ENCODE results near the gene SLC46A1.

Gene SLC46A1

GRCh38 chr17:28402844-28403243 lies 3.2 kb downstream of the SLC46A1 start:
- Mint-ChIP-seq H3K27me3 (ENCODE audit: low read depth) (no peaks in the 10 kb centered on the region), H3K27ac (no peak overlapping the region), H3K36me3 (ENCODE audit: low read depth) (peaks cover 17% of the 10 kb centered on the region), H3K4me1 (peaks cover 5% of the 10 kb centered on the region), H3K9me3 (no peaks in the 10 kb centered on the region), H3K4me3 (peak overlapping the region in 2 of 3 experiments; percentile 36 to 50)
- TF ChIP-seq CTCF (IDR thresholded peaks at IDR 0.05; ENCODE audit: unreplicated experiment in 3 of 3): no peak

- Mint-ChIP-seq H3K9me3 (no peaks in the 10 kb centered on the region), H3K36me3 (ENCODE audit: low read depth) (peaks cover 17% of the 10 kb centered on the region), H3K27ac (no peak overlapping the region), H3K4me1 (peaks cover 5% of the 10 kb centered on the region), H3K4me3 (no peak overlapping the region), H3K27me3 (ENCODE audit: low read depth) (no peaks in the 10 kb centered on the region)
- no peak for TF ChIP-seq CTCF (IDR thresholded peaks at IDR 0.05; ENCODE audit: unreplicated experiment in 3 of 3)
Measured at GRCh38 chr17:28402224-28402630, 3.8 kb downstream of the SLC46A1 start.

- peaks cover 5% of the 10 kb centered on the region for H3K4me1 Mint-ChIP-seq
- H3K36me3 Mint-ChIP-seq (ENCODE audit: low read depth): peaks cover 17% of the 10 kb centered on the region
- no peak for TF ChIP-seq CTCF (IDR thresholded peaks at IDR 0.05; ENCODE audit: unreplicated experiment in 3 of 3)
- H3K27me3 Mint-ChIP-seq (ENCODE audit: low read depth): no peaks in the 10 kb centered on the region
- H3K4me3 Mint-ChIP-seq: no peak overlapping the region
- H3K9me3 Mint-ChIP-seq: no peaks in the 10 kb centered on the region
- no peak overlapping the region for H3K27ac Mint-ChIP-seq
Measured at GRCh38 chr17:28399808-28400207, 6.2 kb downstream of the SLC46A1 start.

- H3K27me3 Mint-ChIP-seq (ENCODE audit: low read depth): no peaks in the 10 kb centered on the region
- H3K4me3 Mint-ChIP-seq: no peak overlapping the region
- H3K27ac Mint-ChIP-seq: peak overlapping the region in 1 of 3 experiments; percentile 77
- no peaks in the 10 kb centered on the region for H3K9me3 Mint-ChIP-seq
- H3K36me3 Mint-ChIP-seq (ENCODE audit: low read depth): peaks cover 20% of the 10 kb centered on the region
- H3K4me1 Mint-ChIP-seq: no peaks in the 10 kb centered on the region
- TF ChIP-seq CTCF (IDR thresholded peaks at IDR 0.05; ENCODE audit: unreplicated experiment in 3 of 3): no peak
Measured at GRCh38 chr17:28398280-28398981, 7.6 kb downstream of the SLC46A1 start.

GRCh38 chr17:28397687-28398279 lies 8.2 kb downstream of the SLC46A1 start:
- H3K4me1 Mint-ChIP-seq: no peaks in the 10 kb centered on the region
- H3K4me3 Mint-ChIP-seq: no peak overlapping the region

More at GRCh38 chr17:28397687-28398279, 8.2 kb downstream of the SLC46A1 start:
- peaks cover 17% of the 10 kb centered on the region for H3K36me3 Mint-ChIP-seq (ENCODE audit: low read depth)
- H3K27me3 Mint-ChIP-seq (ENCODE audit: low read depth): no peaks in the 10 kb centered on the region
- no peak for TF ChIP-seq CTCF (IDR thresholded peaks at IDR 0.05; ENCODE audit: unreplicated experiment in 3 of 3)
- peak overlapping the region in 1 of 3 experiments; percentile 77 for H3K27ac Mint-ChIP-seq
- no peaks in the 10 kb centered on the region for H3K9me3 Mint-ChIP-seq

Measured in nephron (organoid).